Body of pancreas (tissue), 4 donors: ENCODE measurements around the gene GPR52.

Experiments
- CTCF ChIP-seq, 7 experiments: fragments of 450-650 bp in 4 of 7; fragments of 200-600 bp in 3 of 7; sonication (generic) in 3 of 7; IDR thresholded peaks; one replicate each; pipeline ENCODE4 v1.5.1; 2016 to 2019; ENCODE audit warnings: antibody characterized with exemption in 7 of 7
- POLR2A ChIP-seq, 3 donors: fragments of 450-650 bp; IDR thresholded peaks; one replicate each; pipeline ENCODE4 v1.6.1; 2016; ENCODE audit warnings: antibody characterized with exemption in 3 of 3, mild to moderate bottlenecking in 2 of 3

GRCh38 chr1:174497478-174497877, 49.7 kb downstream of the GPR52 start:
- no peak for TF ChIP-seq CTCF (IDR thresholded peaks at IDR 0.05)
- TF ChIP-seq POLR2A (IDR thresholded peaks at IDR 0.05): no peak
